Fibroblast of skin of scalp (primary cell): ENCODE measurements around the gene ASAP2.

ENCODE experiments used
- DNase-seq: peaks from one replicate; pipeline ENCODE4 v3.0.0-alpha.2; 2013

Gene ASAP2

DNA sequence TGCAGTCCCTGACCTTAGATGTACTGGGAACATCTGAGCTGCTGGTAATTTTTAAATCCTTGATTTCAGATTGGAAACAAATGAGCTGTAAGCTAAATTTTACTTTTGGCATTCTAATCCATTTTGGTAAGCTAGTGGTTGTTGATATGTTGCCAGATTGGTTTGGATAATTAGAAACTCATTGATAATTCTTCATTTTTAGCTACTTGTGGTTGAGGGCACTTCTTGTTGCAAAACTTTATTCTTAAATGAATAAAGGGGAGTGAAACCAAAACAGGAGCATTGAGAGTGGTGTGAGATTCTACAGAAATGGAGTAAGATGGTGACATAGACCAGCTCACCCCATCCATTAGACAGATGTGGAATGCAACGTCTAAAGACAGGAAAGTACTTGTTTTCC, 152.2 kb downstream of the ASAP2 start:
- DNase-seq: no peak

DNA sequence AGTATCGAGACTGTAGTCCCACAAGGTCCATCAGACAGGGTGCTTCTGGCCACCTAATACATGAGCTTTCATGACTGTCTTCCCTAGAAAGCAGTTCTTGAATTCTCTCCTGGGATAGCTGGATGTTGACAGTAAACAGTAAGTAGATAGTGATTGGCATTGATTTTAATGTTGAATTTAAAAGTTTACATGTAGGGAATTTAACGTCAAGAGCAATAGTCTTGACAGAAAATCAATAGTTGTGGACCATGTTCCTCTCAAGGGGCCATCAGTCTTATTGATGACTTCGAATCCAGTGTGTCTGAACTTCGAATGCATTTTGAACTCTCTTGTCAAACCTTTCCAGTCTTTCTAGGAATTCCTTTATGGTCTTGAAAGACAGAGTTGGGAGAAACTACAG, 152.9 kb downstream of the ASAP2 start:
- DNase-seq: no peak

DNA sequence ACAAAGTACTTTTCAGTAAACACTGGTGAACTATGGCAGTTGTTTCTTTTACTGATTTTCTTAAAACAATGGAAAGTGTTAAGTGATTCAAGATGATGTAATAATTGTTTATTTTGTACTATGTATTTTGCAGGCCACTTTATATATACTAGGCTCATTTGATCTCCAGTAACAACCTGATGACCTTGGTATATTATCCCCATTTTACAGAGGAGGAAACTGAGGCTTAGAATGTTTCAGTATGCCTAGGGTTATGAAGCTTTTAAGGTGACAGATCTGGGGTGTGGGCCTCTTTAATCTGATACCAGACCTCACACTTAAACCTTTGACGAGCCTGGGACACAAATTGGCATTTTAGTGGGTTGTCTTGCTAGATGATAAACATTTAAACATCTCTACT, 153.5 kb downstream of the ASAP2 start:
- DNase-seq: no peak

DNA sequence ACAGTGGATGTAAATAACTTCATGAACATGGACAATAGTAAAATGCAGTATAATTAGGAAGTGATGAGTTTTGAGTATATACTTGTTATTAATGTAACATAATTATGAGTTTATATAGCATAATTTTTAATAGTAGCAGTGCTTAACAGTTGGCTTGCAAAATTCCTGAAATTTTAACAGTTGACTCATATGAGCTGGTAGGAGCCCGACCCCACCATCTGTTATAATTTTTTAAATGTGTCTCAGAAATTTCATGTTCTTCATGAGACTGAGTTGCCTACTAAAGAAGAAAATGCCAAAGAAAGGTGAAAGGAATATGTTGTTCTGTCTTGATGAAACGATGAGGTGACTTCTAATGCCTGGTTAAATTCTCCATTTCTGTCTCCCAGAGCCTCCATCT, 154.1 kb downstream of the ASAP2 start:
- DNase-seq: peak; percentile 54

DNA sequence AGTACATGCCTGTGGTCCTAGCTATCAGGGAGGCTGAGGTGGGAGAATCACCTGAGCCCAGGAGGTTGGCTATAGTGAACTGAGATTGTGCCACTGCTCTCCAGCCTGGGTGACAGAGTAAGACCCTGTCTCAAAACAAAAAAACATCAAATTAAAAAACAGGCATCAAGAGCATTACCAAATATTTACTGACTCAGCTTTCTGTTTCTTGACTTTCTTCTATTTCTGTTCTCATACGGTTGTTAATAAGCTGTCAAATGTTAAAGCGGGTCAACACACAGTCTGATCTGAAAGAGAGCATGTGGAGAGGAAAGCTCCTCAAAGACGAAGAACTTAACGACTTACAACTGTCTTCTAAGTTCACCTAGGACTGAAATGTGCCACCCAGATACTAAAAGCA, 157.8 kb downstream of the ASAP2 start:
- no peak for DNase-seq

DNA sequence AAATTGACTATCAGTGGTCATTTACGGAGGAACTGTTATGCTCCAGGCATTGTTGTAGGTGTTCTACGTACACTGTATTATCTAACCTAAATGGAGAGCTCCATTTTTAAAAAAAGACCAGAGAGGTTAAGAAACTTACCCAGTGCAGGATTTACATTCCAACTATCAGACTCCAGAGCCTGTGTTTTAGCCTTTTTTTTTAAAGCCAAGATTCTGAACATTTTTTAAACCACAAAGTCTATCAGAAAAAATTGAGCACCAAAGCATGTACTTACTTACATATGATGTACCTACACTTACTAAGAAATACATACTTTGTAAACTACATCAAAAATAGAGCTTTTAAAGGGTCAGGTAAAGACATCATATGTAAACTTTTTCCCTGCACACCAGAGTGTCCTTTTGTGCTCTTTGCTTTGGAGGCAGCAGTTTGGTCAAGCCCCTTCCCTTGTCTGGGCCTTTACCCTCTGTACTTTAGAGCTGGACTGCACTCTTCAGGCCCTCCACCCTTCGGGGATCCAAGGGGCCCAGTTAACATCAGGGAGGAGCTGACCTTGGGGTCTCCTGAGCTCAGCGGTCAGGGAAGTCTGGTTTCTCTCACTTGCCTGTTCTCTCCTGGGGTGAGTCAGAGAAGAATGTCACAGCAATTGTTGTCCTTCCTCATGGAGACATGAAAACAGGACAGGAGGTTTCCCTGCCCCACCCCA, 158.3 kb downstream of the ASAP2 start:
- DNase-seq: no peak

DNA sequence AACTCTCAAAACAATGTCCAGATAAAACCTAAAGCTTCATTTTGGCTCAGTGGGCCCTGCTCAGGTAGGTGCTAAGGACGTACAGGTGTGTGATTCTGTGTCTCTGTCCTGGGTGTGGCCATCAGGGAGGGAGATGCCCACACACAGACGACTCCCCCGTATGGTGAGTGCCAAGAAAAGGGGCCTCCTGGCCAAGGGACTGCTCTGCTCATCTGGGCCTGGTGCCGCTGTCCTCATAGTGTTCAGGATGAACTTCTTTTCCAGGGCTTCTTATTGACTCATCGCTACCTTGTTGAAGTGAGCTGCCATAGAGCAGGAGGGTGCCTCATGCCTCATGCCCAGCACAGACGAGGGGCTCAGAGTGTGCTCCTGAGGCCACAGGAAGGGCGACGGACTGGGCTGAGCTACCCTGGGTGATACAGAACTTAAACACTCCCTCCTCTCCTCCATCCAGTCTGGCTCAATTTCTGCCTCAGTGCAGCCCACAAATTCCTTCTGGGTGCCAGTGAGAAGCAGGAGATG, 158.9 kb downstream of the ASAP2 start:
- no peak for DNase-seq

DNA sequence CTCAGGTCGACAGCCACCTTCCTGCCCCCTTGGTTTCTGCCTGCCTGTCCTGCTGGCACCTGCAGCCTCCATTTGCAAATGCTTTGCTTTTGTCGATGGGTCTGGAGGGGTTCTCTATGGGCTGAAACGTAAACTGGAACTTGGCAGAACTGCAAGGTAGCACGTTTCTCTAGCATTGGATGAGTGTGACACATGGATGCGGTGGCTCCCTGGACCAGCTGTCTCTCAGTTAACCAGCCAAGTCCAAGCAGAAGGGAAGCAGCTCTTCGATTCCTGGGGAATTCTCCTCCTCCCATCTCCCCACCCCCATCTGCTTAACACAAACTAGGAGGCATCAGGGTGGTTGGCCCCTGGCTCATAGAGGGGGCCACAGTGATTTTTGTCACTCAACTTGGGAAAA, 159.4 kb downstream of the ASAP2 start:
- no peak for DNase-seq

DNA sequence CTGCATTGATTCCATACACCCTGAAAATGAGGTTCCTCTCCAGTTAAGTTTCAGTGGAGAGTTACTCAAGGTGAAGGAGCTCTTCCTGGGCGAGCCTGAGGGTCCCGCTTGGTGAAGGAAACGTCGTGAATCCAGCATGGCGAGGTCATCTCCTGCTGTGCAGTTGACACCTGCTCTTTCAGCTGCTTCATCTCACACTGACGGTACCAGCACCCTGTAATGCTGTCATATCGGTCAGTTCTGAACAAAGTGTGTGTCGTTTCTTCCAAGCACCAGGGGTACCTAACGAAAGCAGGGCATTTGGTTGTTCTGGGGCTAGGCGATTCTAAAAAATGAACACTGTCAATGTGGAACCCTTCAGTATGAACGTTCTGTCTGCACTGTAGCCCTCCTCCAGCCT, 164.1 kb downstream of the ASAP2 start:
- DNase-seq: no peak

DNA sequence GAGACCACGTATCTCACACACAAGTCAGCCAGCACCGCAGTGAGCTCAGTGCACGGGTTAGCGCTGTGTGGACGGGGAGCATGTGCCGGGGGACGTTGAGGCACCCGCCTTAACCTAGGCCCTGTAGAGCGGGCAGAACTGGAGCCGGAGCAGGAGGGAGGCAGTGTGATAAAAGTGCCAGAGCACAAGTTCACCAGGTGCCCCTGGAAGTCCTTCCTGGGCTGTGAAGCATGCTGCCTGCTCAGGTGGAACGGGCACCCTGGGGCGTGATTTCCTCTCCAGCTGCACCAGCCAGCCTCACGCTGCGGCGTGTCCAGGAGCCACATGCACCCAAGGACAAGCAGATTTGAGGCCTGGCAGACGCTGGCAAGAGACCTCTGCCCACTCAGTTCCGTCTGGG, 166.4 kb downstream of the ASAP2 start:
- no peak for DNase-seq

DNA sequence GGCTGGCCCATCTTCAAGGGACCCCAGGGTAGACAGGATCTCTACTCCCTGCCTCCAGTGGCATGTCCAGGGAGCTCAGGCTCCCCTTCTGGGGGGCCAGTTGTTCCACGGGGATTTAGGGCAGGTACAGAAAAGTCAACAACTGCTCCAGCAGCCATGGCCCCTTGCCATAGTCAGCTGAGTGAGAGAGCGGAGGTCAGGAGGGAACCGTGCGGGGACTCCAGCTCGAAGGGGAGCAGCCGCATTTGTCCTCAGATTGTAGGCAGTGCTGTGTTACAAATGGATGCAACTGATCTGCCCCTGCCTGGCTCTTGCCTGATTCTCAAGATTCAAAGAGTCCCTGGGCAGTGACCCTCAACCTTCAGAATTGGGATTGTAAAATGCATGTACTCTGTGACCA, 166.9 kb downstream of the ASAP2 start:
- DNase-seq: no peak

DNA sequence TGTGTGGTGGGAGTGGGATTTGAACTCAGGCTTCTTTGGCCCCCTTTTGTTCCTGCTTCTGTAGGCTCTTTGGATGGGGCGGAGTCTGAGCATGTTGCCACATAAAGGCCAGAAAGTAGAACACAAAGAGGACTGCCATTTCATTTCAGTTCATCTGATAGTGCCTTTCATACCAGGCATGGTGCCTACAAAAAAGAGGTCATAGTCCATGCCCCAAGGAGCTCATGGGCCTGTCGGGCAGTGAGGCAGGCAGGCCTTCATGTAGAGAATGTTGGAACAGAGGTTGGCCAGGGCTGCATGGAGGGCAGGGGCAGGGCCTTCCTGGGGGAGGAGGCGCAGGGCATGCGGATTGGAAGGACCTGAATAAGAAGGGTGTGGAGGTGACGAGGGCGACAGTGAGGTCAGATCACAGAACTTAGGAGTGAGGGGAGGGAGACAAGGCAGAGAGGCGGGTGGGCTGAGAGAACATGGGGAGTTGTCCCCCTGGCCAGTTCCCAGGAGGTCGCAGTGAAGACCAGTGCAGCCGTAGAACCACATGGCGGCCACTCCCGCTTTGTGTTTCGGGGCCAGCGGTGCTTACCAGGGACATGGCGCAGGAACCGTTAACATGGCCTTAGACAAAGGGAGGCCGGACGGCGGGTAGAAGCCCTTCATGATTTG, 167.6 kb downstream of the ASAP2 start:
- DNase-seq: no peak

DNA sequence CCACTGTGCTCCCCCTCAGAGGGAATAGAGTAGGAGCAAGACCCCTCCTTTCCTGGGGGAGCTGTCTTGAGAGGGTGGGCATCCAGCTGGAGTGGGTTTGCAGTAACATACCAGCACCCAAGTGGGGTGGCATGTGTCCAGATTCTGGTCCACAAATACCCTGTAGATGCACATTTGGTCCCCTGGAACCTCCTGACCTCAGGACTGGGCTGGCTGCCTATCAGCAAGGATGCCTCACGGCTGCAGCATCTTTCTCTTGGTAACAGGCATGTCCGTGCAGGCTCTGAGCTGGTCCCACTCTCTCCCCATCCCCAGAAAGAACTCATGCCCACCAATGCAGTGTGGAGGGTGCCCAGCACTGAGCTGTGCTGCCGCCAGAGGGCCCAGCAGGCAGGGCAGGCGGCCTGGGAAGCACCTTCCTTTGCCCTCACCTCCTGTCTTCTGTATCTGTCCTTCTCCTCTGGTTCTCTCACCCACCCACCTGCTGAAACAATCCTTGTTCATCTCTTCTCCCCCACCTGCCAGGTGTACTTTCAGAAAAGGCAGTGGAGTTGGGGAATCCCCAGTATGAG, 169.3 kb downstream of the ASAP2 start:
- DNase-seq: no peak

DNA sequence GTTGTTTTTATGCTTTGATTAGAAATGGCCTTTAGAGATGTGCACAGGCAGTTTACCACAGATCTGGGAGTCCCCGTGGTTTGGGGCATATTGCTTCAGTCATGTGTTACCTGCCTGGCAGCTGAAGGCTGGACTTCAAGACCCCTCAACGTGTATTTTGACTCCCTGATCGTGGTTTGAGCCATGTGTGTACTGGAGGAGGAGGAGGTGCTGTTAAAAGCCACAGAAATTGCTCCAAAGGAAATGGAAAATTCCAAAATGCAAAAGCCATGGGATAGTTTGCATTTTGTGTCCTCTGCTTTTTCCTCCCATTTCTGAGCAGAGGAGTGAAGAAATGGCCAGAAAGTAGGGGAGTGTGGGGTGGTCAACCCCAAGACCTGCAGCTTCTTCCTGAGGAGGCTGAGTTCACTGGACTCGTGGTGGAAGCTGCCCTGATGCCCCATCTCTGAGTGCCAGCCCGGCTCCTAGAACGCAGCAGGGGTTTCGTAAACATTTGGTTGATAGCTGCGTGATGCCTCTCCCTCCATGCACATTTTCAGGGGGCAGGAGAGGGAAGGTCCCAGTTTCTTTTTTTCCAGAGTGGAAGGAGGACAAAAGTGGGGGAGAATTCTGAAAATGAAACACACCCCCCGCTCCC, 171.0 kb downstream of the ASAP2 start:
- DNase-seq: no peak

DNA sequence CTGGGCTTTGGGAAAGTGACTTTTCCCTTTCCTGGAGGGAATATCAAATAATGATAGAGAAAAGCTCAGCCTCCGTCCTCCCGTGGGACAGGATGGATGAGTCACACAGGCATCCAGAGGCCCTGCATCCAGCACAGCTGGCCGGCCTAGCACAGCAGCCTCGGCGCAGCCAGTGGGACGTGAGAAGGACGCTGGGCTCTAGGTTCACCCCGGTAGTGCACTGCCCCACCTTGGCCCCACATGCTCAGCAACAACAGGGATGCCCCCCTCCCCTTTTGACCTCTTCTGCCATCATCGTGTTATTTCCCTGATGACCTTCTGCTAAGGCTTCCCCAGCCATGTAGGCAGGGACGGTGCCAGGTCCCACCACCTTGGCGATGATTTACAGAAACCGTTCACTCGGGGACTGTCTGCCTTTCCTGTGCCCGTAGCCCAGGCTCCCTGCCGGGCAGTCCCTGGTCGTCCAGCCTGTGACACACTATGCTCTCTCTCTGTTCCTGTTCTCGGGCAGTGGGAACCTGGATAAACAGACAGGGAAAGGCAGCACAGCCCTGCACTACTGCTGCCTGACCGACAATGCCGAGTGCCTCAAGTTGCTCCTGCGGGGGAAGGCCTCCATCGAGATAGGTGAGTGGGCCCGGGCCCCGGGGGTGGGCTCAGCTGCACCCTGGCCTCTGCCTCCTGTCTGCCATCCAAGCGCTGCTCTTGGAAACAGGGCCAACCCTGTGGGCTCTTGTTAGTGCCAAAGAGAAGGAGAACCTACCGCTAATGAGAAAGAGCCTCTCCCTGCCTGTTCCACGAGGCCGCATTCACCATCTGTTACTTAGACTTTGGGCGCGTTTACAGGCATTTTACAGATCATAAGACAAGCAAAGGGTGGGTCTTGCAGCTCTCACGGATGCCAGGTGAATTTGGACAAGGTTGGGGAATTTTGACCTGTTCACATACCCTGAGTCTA, 172.1 kb downstream of the ASAP2 start:
- peak; percentile 82 for DNase-seq

DNA sequence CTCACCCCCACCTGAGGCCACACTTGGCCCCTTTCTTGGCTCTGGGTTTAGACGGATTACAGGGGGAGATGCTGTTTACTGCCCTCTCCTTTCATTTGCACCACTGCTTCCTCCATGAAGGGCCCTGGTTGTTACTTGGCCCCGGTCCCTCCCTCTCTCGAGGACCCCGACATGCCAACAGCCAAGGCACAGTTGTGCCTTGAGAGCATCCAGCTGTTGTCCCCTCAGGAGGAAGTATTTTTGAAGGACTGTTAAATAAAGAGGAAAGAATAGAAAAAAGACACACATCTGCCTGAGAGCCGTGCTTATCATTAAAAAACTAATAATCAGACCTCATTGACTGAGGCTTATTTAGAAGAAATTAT, 172.8 kb downstream of the ASAP2 start:
- DNase-seq: no peak

DNA sequence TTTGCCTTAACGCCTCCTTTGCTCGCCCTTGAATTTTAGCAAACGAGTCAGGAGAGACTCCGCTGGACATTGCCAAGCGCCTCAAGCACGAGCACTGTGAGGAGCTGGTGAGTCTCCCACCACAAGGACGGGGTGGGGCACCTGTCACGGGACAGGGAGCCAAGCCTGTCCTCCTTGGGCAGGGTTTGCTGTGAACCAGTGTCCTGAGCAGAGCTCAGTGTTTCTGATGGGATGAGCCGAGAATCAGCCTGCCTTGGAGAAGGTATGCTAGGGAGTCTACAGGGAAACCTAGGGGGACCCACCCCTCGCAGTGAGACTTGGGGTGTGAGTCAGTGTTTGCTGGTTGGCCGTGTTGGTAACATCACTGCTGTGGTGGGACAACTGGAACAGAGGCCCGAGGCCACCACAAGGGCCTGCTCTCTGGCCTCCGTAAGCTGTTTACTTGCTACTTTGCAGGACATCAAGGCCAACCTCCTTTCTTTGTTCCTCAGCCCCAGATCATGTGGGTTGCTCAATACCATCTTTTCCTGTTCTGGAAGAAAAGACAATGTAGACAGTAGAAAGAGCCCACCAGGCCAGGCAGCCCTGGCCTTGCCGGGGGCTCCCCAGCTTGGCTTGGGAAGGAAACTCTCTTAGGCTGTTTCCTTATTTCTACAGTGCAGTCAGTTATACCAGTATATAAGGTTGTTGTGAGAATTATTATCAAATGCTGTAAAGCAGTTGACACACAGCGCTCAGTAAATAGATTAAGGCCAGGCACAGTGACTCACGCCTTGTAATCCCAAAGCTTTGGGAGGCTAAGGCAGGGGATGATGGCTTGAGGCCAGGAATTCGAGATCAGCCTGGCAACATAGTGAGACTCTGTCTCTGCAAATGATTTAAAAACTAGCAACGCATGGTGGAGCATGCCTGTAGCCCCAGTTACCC, 174.4 kb downstream of the ASAP2 start:
- DNase-seq: peak; percentile 95

DNA sequence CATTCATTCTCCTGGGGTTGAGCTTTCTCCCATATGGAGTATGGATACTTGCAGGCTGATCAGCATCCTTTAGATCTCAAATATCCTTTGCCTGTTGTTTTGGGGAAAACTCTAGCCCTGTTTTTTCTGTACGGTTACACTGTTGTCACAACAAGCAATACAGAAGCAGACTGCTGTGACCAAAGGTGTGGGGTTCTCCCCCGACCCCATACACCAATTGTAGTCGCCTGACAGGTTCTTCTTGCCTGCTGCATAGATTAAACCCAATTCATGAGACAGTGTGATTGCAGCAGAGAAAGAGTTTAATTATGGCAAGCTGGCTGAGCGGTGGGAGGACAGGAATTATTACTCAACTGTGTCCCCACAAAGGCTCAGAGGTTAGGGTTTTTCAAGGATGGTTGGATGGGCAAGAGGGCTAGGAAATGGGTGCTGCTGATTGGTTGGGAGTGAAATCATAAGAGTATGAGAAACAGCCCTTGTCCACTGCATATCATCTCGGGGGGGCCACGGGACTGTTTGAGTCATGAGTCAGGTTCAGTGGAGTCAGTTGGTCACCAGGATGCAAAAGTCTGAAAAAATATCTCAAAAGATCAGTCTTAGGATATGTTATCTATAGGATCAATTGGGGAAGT, 176.1 kb downstream of the ASAP2 start:
- no peak for DNase-seq

DNA sequence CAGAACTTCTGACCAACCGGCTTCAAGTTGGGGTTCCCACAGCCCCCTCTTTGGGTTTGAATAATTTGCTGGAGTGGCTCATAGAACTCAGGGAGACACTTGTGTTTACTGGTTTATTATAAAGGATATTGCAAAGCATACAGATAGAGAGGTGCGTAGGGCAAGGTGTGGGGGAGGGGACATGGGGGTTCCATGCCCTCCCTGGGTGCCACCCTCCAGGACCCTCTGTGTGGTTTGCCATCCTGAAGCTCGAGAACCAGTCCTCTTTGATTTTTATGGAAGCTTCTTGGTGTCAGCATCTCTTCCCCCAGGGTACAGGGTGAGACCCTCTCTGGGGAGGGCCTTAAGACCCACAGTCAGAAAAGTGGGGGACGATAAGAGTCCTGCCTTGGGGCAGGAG, 177.9 kb downstream of the ASAP2 start:
- no peak for DNase-seq

DNA sequence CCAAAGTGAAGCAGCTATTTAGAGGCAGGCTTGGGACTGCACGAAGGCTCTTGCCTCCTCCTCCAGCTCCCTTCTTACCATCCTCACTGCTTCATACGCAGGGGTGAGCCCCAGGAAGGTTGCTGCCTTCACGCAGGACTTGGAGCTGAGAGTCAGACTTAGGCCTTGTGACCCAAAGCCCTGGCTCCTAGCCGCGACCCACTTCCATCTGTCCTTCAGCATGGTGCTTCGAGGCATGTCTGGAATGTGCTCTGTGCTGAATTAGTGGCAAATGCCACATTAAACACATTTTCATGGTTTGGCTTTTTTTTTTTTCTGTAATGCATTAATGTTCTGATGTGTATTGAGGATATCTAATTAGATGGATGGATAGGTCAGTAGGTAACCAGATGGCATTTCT, 179.2 kb downstream of the ASAP2 start:
- DNase-seq: peak; percentile 47

DNA sequence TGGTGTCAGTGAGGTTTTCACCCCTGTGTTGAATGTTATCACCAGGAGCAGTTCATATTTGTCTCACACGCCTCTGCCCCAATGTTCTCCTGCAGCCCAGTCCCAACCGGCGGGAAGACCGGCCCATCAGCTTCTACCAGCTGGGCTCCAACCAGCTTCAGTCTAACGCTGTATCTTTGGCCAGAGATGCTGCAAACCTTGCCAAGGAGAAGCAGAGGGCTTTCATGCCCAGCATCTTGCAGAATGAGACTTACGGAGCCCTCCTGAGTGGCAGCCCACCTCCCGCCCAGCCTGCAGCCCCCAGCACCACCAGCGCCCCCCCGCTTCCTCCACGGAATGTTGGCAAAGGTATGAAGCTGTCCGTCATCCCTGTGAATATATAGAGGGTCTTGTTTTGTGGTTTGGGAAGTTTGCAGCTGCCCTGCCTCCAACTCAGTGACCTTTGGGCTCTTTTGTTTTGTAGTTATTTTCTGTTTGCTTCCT, 181.6 kb downstream of the ASAP2 start:
- DNase-seq: no peak
